HG03432 (cell line): Measurements from ENCODE around the gene EFCAB6.

Source experiments
- ATAC-seq: cut with Tn5 transposase; IDR thresholded peaks from one replicate; pipeline ENCODE4 v1.9.1; 2021; ENCODE audit warnings: mild to moderate bottlenecking, moderate library complexity; ENCODE audit not compliant: unreplicated experiment

The EFCAB6 gene, protein sequence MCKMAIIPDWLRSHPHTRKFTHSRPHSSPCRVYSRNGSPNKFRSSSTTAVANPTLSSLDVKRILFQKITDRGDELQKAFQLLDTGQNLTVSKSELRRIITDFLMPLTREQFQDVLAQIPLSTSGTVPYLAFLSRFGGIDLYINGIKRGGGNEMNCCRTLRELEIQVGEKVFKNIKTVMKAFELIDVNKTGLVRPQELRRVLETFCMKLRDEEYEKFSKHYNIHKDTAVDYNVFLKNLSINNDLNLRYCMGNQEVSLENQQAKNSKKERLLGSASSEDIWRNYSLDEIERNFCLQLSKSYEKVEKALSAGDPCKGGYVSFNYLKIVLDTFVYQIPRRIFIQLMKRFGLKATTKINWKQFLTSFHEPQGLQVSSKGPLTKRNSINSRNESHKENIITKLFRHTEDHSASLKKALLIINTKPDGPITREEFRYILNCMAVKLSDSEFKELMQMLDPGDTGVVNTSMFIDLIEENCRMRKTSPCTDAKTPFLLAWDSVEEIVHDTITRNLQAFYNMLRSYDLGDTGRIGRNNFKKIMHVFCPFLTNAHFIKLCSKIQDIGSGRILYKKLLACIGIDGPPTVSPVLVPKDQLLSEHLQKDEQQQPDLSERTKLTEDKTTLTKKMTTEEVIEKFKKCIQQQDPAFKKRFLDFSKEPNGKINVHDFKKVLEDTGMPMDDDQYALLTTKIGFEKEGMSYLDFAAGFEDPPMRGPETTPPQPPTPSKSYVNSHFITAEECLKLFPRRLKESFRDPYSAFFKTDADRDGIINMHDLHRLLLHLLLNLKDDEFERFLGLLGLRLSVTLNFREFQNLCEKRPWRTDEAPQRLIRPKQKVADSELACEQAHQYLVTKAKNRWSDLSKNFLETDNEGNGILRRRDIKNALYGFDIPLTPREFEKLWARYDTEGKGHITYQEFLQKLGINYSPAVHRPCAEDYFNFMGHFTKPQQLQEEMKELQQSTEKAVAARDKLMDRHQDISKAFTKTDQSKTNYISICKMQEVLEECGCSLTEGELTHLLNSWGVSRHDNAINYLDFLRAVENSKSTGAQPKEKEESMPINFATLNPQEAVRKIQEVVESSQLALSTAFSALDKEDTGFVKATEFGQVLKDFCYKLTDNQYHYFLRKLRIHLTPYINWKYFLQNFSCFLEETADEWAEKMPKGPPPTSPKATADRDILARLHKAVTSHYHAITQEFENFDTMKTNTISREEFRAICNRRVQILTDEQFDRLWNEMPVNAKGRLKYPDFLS (N-terminal part only)

DNA sequence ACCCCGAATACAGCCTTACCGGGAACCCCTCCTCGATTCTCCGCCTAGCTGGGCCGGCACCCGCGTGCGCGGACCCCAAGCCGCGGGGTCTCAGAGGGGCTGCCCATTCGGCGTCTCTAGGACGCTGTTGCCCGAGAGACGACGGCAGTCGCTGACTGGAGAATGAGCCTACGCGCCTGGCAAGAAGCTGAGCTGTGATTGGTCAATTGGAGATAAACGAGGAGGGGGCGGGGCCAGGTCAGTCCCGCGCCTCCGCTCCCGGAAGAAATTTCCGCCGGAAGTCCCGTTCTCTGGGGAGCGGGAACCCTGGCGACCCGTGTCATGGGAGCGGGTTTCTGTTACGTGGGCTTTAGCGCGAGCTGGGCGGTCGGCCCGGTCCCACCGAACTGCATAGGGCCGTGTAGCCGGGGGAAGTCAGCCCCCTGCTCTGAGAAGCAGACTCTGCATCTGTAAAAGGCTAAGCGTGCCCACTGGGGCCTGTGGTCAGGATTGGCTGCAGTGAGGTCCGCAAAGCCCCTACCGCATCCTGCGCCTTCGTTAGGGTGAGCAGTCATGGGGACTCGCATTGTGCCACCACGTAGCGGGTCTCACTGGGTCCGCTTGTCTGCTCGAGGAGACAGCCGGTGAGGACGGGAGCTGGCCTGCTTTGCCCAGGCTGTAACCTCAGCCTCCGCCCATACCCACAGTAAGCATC lies at the start of gene EFCAB6:
EFCAB6 (minus strand) TSS at position 157 of the 694 bp plus-strand sequence. CDS start 29,987 bp downstream, outside the sequence.
- ATAC-seq = peak; percentile 89

DNA sequence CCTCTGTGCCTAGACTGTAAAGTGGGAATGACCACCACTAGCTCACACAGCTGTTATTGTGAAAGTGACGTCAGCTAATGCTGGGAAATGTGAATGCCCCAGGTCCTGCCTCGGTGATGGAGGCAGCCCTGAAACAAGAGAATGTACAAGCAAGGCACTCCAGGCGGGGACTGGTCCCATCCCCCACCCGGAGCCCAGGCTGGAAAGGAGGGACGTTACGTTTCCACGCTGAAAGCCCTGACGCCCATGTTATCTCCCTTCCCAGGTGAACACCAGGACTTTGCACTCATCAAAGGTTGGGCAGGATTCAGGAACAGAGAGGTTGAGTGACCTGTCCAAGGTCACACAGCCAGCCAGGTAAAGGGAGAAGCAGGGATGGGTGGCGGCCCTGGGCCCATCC lies 49.4 kb upstream of the EFCAB6 start:
- no peak for ATAC-seq

DNA sequence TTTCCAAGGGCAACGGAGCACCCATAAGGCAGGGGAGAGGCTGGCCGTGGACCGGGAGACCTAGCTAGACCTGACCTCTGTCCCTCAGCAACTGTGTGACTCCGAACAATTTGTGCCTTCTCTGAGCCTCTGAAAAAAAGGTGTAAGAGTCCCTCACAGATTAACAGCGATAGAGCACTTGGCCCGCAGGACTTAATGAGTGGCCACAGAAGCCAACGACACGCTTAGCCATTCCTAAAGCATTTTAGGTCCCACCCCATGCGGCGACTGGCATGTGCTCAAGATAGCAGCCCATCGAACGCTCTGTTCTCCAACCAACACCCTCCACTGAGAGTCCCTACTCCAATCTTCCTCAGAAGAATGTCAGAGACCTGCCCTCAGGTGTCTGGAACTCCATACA lies 48.7 kb upstream of the EFCAB6 start:
- ATAC-seq = no peak

DNA sequence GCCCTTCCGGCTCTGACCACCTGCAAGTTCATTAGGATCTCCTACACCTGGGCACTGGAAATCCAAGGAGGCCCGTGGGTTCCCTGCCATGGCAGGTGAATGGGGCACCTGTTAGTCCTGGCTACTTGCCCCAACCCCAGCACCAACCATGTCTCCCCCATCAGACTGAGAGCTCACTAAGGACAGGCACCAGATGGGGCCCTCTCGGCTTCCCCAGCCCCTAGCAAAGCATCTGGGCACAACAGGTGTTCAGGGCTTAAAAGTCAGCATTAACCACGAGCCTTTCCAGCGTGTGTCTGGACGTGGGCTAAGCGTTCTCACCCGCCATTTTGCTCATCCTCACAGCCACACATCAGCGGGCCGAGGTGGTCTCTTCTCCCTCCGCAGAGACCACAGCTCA lies 48.0 kb upstream of the EFCAB6 start:
- no peak for ATAC-seq

DNA sequence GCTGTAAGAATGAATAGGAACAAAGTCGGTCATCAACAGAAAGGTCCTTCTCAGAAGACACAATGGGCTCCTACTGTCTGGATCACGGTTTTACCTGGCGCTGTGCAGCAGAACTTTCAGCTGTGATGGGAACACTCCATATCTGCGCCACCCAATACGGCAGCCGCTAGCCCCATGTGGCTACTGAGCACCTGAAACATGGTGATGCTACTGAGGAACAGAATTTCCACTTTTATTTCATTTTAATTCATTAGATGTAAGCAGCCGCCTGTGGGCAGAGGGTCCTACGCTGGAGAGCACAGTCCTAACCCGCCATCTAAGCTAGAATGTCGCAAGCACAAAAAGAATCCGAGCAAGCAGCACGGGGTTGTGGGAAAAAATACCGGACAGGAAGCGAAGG lies 47.5 kb upstream of the EFCAB6 start:
- no peak for ATAC-seq

DNA sequence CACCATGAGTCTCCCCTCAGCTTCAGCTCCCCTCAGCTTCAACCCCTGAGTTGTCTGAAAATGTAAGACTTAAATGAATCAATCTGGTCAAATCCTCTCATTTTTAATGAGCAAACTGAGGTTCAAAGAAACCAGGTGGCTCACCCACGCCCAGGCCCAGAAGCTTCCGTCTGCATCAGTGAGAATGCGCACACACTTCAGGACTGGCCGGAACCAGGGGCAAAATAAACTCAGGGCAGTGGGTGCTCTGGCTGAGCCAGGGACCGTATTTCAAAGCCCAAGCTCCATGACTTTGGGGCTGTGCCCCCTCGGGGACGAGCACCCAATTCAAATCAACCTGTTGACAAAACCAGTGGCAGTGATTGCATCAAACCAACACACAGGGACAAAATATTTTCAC lies 47.1 kb upstream of the EFCAB6 start:
- no peak for ATAC-seq

DNA sequence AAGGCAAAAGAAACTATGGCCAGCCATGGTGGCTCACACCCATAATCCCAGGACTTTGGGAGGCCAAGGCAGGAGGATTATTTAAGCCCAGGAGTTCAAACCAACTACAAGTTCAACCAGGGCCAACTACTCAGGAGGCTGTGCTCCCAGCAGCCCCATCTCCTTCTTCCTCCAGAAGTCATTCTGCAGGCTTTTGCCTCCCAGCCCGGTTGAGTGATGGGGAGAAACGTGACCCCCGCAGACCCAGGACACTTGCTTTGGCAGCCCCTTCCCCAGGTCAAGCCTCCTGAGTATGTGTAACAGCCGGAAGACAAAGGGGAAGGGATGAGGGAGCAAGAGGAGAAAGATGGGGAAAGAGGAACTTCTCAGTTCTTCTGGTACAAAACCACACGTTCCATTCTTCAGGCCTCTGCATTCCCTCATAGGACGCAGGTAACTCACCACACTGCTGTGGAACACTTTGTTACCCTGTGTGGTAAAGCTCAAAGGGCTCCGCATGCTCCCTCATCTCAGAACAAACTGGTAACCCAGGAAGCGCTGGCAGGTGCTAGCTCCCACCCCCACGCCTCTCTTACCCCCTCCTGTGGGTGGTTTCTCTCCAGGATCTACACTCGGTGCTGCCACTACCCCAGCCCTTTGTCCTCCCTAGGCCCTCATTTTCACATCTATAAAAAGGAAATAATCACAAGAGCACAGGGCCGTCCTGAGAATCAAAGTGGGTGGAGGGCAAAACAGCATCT lies 46.2 kb upstream of the EFCAB6 start:
- ATAC-seq = no peak

DNA sequence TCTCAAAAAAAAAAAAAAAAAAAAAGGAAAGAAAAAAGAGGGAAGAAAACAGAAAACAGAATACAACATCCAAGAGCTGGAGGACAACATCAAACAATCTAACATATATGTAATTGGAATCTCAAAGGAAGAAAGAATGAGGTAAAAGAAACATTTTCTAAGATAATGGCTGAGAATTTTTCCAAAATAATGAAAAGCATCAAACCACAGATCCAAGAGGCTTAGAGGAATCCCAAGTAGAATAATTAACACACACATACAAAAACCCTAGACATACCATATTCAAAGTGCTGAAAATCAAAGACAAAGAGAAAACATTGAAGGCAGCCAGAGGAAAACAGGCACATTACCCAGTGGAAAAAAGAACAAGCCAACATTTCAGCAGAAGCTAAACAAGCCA lies 45.3 kb upstream of the EFCAB6 start:
- ATAC-seq = no peak

DNA sequence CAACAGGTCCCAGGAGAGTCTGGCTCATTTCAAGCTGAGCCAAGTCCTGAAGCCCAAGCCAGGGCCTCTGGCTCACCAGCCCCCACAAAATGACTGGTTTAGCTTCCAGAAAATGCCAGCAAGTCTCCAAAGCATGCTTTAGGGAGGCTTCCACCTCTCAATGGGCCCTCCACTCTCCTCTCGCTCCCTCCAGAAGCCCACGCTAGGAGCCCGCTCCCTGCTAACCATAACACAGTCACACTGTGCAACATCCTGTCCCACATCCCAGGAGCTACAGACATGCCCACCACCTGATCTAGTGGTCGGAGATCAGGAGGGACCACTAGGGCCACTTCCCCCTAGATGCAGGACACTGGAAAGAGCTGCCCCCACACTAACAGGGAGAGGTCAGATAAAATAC lies 43.3 kb upstream of the EFCAB6 start:
- ATAC-seq = no peak

DNA sequence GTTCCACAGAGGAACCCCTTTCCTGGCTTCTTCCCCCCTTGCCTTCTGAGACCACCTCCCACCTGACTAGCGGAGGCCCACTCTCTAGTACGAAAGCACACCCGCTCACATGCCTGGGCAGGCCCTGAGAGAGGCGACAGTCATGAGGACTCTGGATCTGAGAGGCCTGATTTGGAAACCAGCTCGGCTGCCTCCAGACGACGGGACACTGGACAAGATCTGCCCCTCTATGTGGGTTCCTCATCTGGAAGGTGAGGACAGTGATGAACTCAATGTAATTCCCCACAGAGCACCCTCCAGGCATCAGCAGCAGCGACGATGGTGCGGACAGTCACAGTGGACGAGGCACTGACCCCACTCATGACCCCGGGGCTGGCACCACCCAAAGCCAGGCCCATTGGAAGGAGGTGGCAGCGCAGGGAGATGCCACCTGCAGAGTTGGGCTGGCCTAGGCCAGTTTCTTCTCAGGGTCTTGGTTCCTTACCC lies 42.7 kb upstream of the EFCAB6 start:
- no peak for ATAC-seq

DNA sequence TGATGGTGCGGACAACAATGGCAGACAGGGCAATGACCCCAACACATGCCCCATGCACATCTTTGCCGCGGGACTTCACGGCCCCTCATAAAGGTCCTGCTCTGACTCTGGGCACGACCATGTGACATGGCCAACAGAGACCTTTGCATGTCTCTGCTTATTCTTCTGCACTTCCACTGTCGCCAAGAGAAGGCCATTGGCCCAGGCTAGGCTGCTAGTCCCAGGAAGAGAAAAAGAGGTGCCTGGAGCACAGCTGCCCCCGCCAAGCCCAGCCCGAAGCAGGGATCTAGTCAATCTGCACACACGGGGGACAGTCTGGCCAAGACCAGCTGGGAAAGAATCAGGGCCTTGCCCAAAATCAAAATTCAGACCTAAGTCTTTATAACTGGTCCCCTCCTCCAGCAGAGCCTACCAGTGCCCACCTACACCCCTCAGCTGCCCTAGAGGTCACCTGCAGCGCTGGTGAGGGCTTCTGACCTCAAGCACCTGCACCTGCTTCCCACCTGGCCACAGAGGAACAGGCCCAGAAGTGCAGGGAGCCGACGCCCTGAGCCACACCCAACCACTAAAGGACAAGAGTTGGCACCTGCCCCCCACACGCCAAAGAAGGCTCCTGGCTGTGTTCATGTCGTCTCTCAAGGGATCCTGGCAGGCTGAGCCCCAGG lies 42.1 kb upstream of the EFCAB6 start:
- no peak for ATAC-seq

DNA sequence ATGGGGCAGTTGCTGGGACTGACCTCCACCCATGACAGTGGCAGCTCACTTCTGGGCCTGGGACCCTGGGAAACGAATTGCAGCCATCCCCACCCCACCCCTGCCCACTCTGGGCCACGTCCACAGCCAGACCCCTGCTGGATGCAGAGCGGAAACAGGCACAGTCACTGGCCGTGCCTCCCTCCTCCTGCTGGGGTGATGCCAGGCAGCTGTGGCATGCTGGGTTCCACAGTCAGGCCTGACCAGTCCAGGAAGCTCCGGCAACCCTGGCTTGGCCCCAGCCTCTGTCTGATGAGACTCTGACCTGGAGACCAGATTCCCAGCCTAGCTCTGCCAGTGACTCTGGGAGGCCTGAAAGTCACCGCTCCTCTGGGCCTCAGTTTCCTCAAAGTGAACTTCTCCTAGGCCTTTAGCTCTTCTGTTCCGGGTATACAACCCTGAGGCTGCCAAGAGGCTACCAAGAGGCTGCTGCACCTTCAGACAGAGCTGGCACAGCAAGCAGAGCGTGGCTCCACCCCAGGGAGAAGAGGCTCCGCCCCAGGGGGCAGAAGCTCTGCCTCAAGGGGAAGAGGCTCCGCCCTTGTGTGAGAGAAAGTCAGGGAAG lies 41.3 kb upstream of the EFCAB6 start:
- no peak for ATAC-seq

DNA sequence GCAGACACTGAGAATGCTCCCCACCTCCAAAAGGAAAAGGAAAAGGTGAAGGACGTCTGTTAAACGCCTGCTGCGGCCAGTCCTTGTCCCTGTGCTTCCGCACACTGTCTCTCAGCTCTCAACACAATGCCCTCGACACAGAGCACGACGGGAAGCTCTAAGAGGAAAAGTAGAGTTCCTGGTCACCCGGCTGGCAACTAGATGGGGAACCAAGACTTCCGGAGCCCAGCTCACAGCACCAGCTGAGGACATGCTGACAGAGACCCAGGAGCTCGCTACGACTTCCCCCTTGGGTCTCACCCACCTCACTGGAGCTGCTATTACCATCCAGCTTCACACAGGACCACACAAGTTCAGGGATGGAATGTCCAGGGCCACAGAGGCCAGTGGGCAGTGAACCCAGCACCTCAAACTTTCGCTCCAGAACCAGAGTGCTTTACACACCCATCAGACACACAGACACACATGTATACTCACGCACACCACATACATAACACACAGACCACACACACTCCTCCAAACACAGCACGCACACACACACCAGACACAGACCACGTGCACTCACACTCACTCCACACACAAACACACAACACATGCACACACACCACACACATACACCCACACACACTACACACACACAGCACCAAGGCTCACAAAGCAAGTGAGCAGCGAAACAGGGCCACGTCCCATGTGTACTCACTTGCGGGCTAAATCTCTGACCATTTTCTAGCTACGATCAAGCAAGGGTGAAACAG lies 40.6 kb upstream of the EFCAB6 start:
- no peak for ATAC-seq

DNA sequence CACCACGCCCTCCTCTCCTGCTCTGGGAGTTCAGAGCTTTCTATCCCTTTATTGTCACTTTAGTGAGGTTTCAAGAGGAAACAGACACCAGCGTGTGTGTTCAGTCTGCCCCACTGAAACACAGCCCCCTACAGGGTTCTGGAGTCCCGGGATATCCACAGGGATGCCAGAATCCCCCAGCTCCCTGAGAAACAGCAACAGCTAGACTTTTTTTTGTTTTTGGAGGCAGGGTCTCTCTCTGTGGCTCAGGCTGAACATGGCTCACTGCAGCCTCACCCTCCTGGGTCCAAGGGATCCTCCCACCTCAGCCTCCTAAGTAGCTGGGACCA lies 39.8 kb upstream of the EFCAB6 start:
- no peak for ATAC-seq

DNA sequence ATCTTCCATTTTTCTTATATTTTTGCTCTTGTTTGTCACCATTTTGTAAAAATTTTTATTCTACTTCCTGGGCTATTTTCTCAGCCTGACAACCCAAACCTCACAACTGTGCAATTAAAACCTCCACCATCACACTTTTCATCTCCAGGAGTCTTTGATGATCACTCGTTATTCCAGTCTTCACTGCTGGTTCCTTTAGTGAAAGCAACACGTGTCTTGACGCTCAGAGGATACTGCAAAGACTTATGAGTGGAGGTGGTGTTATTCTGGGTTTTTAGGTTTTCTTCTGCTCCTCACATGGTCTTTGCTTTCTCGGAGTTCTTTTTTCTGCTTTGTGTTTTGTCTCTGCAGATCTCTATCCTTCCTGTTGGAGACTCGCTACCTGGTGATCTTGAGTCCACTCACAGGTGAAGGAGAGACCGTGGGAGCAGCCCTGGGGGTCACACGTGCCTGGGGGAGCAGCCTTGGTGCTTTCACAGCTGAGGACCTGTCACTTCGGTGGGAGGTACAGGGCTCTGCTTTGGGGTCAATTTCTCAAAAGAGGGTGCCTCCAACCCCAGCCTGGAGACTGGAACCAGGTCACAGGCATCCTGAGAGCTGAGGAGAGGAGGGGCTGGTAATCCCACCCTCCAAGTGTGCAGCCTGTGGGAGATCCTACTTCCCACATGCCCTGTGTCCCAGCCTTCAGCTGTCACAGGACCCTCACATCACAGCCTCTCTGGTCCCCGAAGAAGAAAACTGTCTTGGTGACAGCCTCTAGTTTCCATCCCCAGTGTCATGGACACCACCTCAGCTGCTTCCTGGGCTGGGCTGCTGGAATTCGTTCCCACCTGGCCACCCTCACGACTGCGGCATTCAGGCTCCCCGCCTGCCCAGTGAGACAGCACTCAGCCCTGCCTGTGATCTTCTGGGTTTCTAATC lies 39.2 kb upstream of the EFCAB6 start:
- no peak for ATAC-seq

DNA sequence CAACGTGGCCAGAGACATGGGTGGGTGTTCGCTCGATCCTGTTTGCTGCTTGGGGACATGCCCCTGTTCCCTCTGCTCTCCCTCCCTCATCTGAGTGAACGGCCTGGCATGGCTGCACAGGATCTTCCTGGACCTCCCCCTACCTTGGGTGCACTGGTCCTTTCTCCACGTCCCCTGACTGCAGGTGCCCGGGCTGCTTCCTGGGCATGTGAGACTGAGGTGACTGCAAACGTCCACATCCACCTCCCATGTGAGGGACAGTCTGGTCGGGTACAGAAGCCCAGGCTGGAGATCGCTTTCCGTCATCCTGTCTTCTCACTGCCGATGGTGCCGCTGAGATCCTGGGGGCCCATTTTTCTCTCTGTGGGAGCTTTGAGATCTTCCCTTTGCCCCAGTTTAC lies 38.4 kb upstream of the EFCAB6 start:
- no peak for ATAC-seq

DNA sequence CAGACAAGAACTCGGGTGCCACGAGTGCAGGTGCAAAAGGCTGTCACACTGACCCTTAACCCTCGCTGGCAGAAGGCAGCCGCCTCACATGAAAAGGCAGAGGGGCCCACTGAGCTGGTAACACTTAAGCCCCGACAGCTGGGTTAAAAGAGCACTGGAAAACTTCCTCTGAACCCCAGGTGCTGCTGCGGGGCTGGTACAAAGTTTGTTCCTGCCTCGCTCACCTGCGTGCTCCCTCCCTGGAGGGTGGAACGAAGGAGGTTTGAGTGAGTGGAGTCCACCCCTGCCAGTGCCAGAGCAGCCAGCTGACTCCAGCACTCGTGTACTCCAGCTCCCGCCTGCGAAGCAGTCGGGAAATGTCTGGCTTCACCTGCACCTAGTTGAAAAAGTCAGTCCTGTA lies 37.6 kb upstream of the EFCAB6 start:
- no peak for ATAC-seq
